Measurements from ENCODE around the gene SLC16A7.

DNA sequence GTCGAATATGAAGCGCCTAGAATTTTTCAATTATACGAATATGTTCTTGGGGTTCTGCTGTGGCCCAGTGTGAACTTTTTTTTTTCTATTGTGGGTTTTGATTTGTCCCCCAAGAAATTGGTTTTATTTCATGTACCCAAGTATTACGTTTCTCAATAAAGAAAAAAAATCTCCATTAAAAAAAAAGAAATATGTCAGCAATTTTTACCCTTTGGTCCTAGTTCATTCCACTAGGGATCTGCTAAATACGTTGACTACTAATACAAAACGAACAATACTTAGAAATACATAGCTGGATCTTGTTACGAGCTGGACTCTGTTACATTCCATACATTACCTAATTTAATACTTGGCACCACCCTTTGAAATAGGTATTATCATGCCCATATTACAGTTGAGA lies 216.9 kb downstream of the SLC16A7 start:
- TF ChIP-seq CREB1 (IDR thresholded peaks at IDR 0.05), result no peak
- TF ChIP-seq, protein P1, sequence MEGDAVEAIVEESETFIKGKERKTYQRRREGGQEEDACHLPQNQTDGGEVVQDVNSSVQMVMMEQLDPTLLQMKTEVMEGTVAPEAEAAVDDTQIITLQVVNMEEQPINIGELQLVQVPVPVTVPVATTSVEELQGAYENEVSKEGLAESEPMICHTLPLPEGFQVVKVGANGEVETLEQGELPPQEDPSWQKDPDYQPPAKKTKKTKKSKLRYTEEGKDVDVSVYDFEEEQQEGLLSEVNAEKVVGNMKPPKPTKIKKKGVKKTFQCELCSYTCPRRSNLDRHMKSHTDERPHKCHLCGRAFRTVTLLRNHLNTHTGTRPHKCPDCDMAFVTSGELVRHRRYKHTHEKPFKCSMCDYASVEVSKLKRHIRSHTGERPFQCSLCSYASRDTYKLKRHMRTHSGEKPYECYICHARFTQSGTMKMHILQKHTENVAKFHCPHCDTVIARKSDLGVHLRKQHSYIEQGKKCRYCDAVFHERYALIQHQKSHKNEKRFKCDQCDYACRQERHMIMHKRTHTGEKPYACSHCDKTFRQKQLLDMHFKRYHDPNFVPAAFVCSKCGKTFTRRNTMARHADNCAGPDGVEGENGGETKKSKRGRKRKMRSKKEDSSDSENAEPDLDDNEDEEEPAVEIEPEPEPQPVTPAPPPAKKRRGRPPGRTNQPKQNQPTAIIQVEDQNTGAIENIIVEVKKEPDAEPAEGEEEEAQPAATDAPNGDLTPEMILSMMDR (IDR thresholded peaks at IDR 0.05; ENCODE audit: control extremely low read depth in 1 of 3, insufficient read depth in 1 of 3, low read depth in 1 of 3, low read length in 3 of 3), result no peak
- TF ChIP-seq POLR2A (IDR thresholded peaks at IDR 0.05; ENCODE audit: control extremely low read depth in 1 of 2, low read depth in 2 of 2, low read length in 2 of 2), result no peak
- no peak for TF ChIP-seq SIN3A (conservative IDR thresholded peaks at IDR 0.05 in 1 of 2, IDR thresholded peaks at IDR 0.05 in 1 of 2; ENCODE audit: low read depth in 1 of 2, low read length in 2 of 2)
- TF ChIP-seq EP300 (IDR thresholded peaks at IDR 0.05; ENCODE audit: borderline replicate concordance in 1 of 2, low read depth in 2 of 2, low read length in 2 of 2), result no peak
- no peak for TF ChIP-seq HDAC6 (IDR thresholded peaks at IDR 0.05; ENCODE audit: low read depth, low read length)
- TF ChIP-seq, protein P2, sequence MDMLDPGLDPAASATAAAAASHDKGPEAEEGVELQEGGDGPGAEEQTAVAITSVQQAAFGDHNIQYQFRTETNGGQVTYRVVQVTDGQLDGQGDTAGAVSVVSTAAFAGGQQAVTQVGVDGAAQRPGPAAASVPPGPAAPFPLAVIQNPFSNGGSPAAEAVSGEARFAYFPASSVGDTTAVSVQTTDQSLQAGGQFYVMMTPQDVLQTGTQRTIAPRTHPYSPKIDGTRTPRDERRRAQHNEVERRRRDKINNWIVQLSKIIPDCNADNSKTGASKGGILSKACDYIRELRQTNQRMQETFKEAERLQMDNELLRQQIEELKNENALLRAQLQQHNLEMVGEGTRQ (IDR thresholded peaks at IDR 0.05; ENCODE audit: low read length), result no peak
- no peak for TF ChIP-seq YY1 (IDR thresholded peaks at IDR 0.05; ENCODE audit: low read depth, low read length)
- TF ChIP-seq SP1 (IDR thresholded peaks at IDR 0.05; ENCODE audit: low read depth, low read length), result no peak
- TF ChIP-seq GTF2F1 (IDR thresholded peaks at IDR 0.05; ENCODE audit: borderline replicate concordance, low read depth, low read length), result no peak

Measured in H1 (cell line).